HepG2 (cell line): ENCODE results near the gene PIEZO2. TPM values are rescaled to one million over a fixed set of nuclear protein-coding genes. Genes with fewer than 3 reads are reported as not detected.

Experiments
- ATAC-seq: fragments of 200-7000 bp; cut with Tn5 transposase; 3 replicates; pipeline ENCODE4 v1.9.1; 2020; ENCODE audit warnings: mild to moderate bottlenecking, moderate library complexity
- BruUV-seq: library from RNA; stranded (reverse); fragments of 400-500 nt; replicated peaks from 2 replicates; lab custom pipeline; 2021; lab: Mats Ljungman, UMichigan
- CTCF ChIA-PET: fragments of 300-600 bp; formaldehyde crosslinking; extraction: SDS; loops from one replicate; lab custom pipeline; 2021; ENCODE audit warnings: low total read pairs, inconsistent platforms, low intra/inter-chr PET ratio; lab: Yijun Ruan, JAX
- POLR2A ChIA-PET: fragments of 350-600 bp; sonication (Branson Sonifier 250); formaldehyde crosslinking; loops from one replicate; lab custom pipeline; 2020; ENCODE audit warnings: antibody characterized with exemption, inconsistent platforms; lab: Yijun Ruan, JAX
- DNase-seq: peaks from one replicate; pipeline ENCODE4 v3.0.0-alpha.2; 2015; ENCODE audit warnings: low spot score
- FAIRE-seq: peaks from 3 replicates; lab custom pipeline; 2011; peaks lifted over from hg19 to GRCh38; lab: Jason Lieb, UNC
- H2AFZ ChIP-seq: one replicate; pipeline ENCODE4 v1.6.1; 2011; ENCODE audit warnings: low read length, inconsistent platforms
- H3K27ac ChIP-seq: fragments of 300-600 bp; 3 replicates; pipeline ENCODE4 v1.8.0; 2011; ENCODE audit warnings: mixed run types, mild to moderate bottlenecking, mixed read lengths, low read length, inconsistent platforms; ENCODE audit not compliant: insufficient read depth; ENCODE audit errors: extremely low read length
- H3K27me3 ChIP-seq, 2 experiments: fragments of 200-600 bp in 1 of 2; 2 replicates in 1 of 2; 3 replicates in 1 of 2; pipeline versions ENCODE4 v1.6.0 to v1.8.0; 2011; ENCODE audit warnings: low read length in 2 of 2, mild to moderate bottlenecking in 2 of 2, moderate library complexity in 2 of 2, inconsistent platforms in 1 of 2; ENCODE audit not compliant: insufficient read depth in 2 of 2, control insufficient read depth in 1 of 2
- H3K36me3 ChIP-seq, 2 experiments: fragments of 200-600 bp in 1 of 2; replicated peaks in 1 of 2; 2 replicates in 1 of 2; 3 replicates in 1 of 2; pipeline versions ENCODE4 v1.5.1 to v1.8.0; 2011; ENCODE audit warnings: low read length in 2 of 2, inconsistent platforms in 1 of 2; ENCODE audit not compliant: insufficient read depth in 2 of 2, control insufficient read depth in 1 of 2
- H3K4me1 ChIP-seq: 2 replicates; pipeline ENCODE4 v1.5.1; 2012; ENCODE audit warnings: low read length, inconsistent platforms; ENCODE audit not compliant: insufficient read depth
- H3K4me2 ChIP-seq: 2 replicates; pipeline ENCODE4 v1.6.0; 2011; ENCODE audit warnings: low read depth, low read length, inconsistent platforms
- H3K4me3 ChIP-seq, 3 experiments: fragments of 200-600 bp in 1 of 3; sonication (generic), shearing (Covaris generic) in 1 of 3; replicated peaks in 1 of 3; 2 replicates each; pipeline ENCODE4 v1.5.1; 2011 to 2016; ENCODE audit warnings: low read length in 3 of 3, inconsistent platforms in 2 of 3, low read depth in 2 of 3, mild to moderate bottlenecking in 2 of 3, control low read depth in 1 of 3, mixed read lengths in 1 of 3; ENCODE audit not compliant: insufficient read depth in 1 of 3
- H3K79me2 ChIP-seq: one replicate; pipeline ENCODE4 v1.6.1; 2011; ENCODE audit warnings: low read length, inconsistent platforms; ENCODE audit not compliant: insufficient read depth
- H3K9ac ChIP-seq: 2 replicates; pipeline ENCODE4 v1.6.0; 2011; ENCODE audit warnings: mild to moderate bottlenecking, low read depth, low read length, inconsistent platforms; ENCODE audit not compliant: insufficient read depth
- H3K9me3 ChIP-seq: 2 replicates; pipeline ENCODE4 v1.5.1; 2012; ENCODE audit warnings: mild to moderate bottlenecking, low read length
- H4K20me1 ChIP-seq: 2 replicates; pipeline ENCODE4 v1.6.0; 2011; ENCODE audit warnings: inconsistent platforms, mild to moderate bottlenecking, low read length, moderate library complexity; ENCODE audit not compliant: insufficient read depth
- ATM ChIP-seq: fragments of 450-650 bp; IDR thresholded peaks from 2 replicates; pipeline ENCODE4 v1.7.1; 2017; ENCODE audit warnings: mild to moderate bottlenecking, borderline replicate concordance
- FOXP1 ChIP-seq, 2 experiments: fragments of 450-650 bp in 1 of 2; IDR thresholded peaks; 2 replicates each; pipeline ENCODE4 v1.6.1; 2017 to 2018; ENCODE audit warnings: antibody characterized with exemption in 1 of 2
- HMGA1 ChIP-seq: sonication (generic); formaldehyde crosslinking; conservative IDR thresholded peaks from 2 replicates; pipeline ENCODE4 v1.4.0; 2020; ENCODE audit warnings: missing genetic modification reagents
- KDM5B ChIP-seq: sonication (generic); formaldehyde crosslinking; IDR thresholded peaks from 2 replicates; pipeline ENCODE4 v1.4.0; 2020; ENCODE audit warnings: missing genetic modification reagents, mild to moderate bottlenecking, borderline replicate concordance
- KLF6 ChIP-seq: IDR thresholded peaks from 2 replicates; pipeline ENCODE4 v1.8.0; 2016; ENCODE audit warnings: missing biosample characterization, missing genetic modification reagents
- MED13 ChIP-seq: sonication (generic); formaldehyde crosslinking; IDR thresholded peaks from 2 replicates; pipeline ENCODE4 v1.5.0; 2020; ENCODE audit warnings: missing genetic modification reagents
- SRY ChIP-seq: sonication (generic); formaldehyde crosslinking; IDR thresholded peaks from 2 replicates; pipeline ENCODE4 v1.8.0; 2022; ENCODE audit warnings: mild to moderate bottlenecking, missing genetic modification reagents
- TBX2 ChIP-seq: sonication (generic); formaldehyde crosslinking; IDR thresholded peaks from 2 replicates; pipeline ENCODE4 v1.5.0; 2020; ENCODE audit warnings: missing genetic modification reagents, mild to moderate bottlenecking, borderline replicate concordance
- ZIK1 ChIP-seq: sonication (generic); formaldehyde crosslinking; IDR thresholded peaks from 2 replicates; pipeline ENCODE4 v1.5.0; 2020; ENCODE audit warnings: mild to moderate bottlenecking, low read depth, missing genetic modification reagents, borderline replicate concordance
- ZKSCAN5 ChIP-seq: sonication (generic); formaldehyde crosslinking; IDR thresholded peaks from 2 replicates; pipeline ENCODE4 v1.5.1; 2020; ENCODE audit warnings: mild to moderate bottlenecking, missing genetic modification reagents
- ZNF616 ChIP-seq: sonication (generic); formaldehyde crosslinking; IDR thresholded peaks from 2 replicates; pipeline ENCODE4 v1.5.0; 2020; ENCODE audit warnings: low read depth, mild to moderate bottlenecking, missing genetic modification reagents
- WGBS: methylation state at CpG from one replicate; pipeline ENCODE4 v1.1.6; 2017; ENCODE audit warnings: low lambda C conversion rate; 5-methylcytosine and 5-hydroxymethylcytosine counted together
- in situ Hi-C: cut with HindIII; loops from 2 replicates; pipeline ENCODE4 v1.10.0; 2017; ENCODE audit warnings: low pct_unique_long_range_greater_than_20kb; ENCODE audit not compliant: extremely low pct_ligation_motif_present
- intact Hi-C: fragments of 100-400 bp; cut with micrococcal nuclease; formaldehyde crosslinking; loops from one replicate; pipeline ENCODE4 v1.10.0; 2022; ENCODE audit not compliant: unreplicated experiment
- polyA plus RNA-seq, 8 experiments: library from polyadenylated mRNA; depleted of rRNA in 3 of 8; stranded (reverse) in 7 of 8; unstranded in 1 of 8; fragments of >200 nt; fragmentation: Illumina TruSeq in 4 of 8; extraction: Trizol in 4 of 8; gene quantifications; 2 replicates each; pipeline versions ENCODE4 v1.2.1 to v1.2.3, GENCODE V29; 2011 to 2016; ENCODE audit warnings: low read depth in 4 of 8, missing spikeins in 1 of 8, mixed read lengths in 1 of 8; ENCODE audit not compliant: insufficient read depth in 1 of 8
- total RNA-seq, 5 experiments: library from RNA; depleted of rRNA; stranded (reverse); fragments of >200 nt; fragmentation: Illumina TruSeq; extraction: Trizol; gene quantifications; 2 replicates each; pipeline ENCODE4 v1.2.3, GENCODE V29; 2016; ENCODE audit warnings: low read depth in 1 of 5

PIEZO2 gene
- total and polyA plus RNA-seq, 2 of the 13 experiments (the other 11 are each of a cell fraction or from before 2014, with no cell fraction given): 15.2 to 27.2 TPM

DNA sequence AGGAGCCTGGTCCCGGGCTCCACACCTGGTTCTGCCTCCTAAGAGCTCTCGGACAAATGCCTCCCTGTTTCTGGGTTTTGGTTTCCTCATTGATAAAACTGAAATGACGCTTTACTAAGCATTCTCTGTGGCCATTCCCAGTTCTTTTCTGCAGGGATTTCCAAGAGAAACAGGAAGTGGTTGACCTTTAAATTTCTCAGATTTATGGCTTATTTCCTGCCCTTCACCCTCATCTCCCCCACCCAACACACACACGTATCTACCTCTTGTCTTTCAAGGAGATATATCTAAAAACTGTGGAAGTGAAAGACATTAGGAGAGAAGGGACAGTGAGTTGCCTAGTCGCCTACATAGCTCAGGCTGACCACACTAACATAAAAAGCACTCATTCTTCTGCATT is 53.0 kb downstream of the PIEZO2 start:
- TF ChIP-seq ZIK1 (CRISPR knock-in tag) (no peak), SRY (CRISPR knock-in tag) (no peak), KDM5B (CRISPR knock-in tag) (no peak), ZKSCAN5 (no peak), MED13 (CRISPR knock-in tag) (no peak), ZNF616 (CRISPR knock-in tag) (no peak), TBX2 (CRISPR knock-in tag) (no peak), ATM (no peak), FOXP1 (IDR thresholded peaks at IDR 0.05) (no peak), FOXP1 (CRISPR knock-in tag; IDR thresholded peaks at IDR 0.05) (no peak), HMGA1 (CRISPR knock-in tag) (no peak), KLF6 (no peak)
- Histone ChIP-seq H3K9ac (no peak overlapping the region), H3K9me3 (no peaks in the 10 kb centered on the region), H4K20me1 (no peaks in the 10 kb centered on the region), H3K79me2 (no peaks in the 10 kb centered on the region), H3K27ac (no peak overlapping the region), H3K36me3 (no peaks in the 10 kb centered on the region), H2AFZ (no peak overlapping the region), H3K4me2 (no peak overlapping the region), H3K4me1 (peaks cover 5% of the 10 kb centered on the region; the same call in 1 of the 2 replicates), H3K27me3 (no peaks in the 10 kb centered on the region), H3K4me3 (no peak overlapping the region)
- FAIRE-seq: no peak
- DNase-seq: no peak
- no peak for ATAC-seq
- ChIA-PET POLR2A (no interaction called here), CTCF (no interaction called here)
- 78% methylated on average over 5 of the region's 5 CpGs for WGBS
- in situ Hi-C loops (no loop called here), intact Hi-C loops (no loop called here)
- BruUV-seq: no TSS peak
